ENCODE results near the gene PRODH2.
"Not testable (repeated sequence)": the region's sequence is repeated elsewhere in the genome, so short reads cannot be mapped to it uniquely, and the experiment has no call there.

The PRODH2 gene

DNA sequence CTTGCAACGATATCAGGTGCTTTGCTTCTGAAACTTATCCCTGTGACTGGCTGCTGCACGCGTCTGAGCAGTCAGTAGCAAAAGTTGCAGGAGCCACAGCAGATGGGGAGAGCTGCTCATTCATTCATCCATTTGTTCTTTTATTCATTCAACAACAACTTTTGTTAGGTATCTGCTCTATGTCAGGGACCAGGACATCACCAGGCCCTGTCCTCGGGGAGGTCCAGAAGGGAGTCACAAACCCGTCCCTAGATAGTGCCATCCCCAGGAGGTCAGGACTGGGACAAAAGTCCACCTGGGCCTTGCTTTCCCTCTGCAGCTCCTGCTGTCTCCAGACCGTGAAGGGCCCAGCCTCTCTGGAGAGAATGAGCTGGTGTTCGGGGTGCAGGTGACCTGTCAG is 34.7 kb downstream of the PRODH2 start:
- DNase-seq, result no peak

DNA sequence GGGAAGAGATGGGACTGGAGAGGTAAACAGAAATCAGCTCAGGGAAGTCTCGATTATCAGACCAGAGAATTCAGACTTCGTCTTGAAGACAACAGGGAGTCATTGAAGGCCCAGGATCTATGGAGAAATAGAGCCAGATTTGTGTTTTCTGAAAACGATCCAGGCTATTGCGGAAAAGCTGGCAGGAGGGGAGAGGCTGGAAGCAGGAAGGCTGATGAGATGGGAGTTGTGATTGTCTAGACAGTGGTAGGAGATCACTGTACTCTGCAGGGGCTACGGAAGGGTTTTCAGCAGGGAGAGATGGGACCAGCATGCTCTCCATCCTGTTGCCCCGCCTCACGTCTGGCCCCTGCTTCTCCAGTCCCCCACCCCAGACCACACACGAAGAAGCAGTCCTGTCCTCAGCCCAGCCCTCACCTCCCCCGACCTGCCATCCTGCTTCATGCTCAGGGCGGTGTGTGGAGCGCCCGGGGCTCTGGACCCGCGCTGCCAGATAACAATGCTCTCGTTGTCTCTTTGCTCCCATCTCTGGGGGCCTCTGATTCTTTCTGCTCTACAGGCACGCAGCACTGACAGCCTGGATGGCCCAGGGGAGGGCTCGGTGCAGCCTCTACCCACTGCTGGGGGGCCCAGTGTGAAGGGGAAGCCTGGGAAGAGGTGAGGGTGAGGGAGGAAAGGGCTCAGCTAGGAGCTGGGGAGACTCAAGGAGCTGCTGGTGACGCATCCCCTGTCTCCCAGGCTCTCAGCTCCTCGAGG is 35.4 kb downstream of the PRODH2 start:
- DNase-seq, result no peak

DNA sequence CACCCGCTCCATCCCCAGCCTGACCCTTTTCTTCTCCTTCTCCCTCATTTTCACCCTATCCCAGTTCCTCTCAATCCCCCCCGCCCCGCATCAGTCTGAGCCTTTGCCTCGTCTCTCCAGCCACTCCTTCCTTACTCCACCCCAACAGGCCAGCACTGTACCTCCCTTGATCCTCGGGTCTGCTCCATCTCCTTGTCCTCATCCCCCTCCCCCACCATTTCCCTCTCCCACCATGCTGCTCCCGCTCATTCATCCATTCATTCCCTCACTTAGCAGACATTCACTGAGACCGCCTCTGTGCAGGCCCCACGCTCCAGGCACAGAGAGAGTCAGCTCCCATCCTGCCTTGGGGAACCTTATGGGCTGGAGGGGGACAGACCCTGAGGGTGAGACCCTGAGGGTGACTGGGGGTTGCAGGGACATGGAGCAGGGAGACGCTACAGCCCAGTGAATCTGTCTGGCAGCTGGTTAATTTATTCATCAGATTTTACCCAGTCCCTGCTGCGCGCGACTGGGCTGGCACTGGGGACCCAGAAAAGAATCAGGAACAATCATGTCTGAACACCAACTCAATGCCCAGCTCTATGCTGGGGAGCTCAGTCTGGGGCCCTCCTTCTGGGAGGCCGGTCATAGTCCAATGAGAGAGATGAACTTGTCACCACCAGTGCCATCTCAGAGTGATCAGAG is 36.4 kb downstream of the PRODH2 start:
- no peak for DNase-seq

GRCh38 chr19:35775298-35776101 is 37.1 kb downstream of the PRODH2 start, which contains the start of gene ARHGAP33:
Gene ARHGAP33, plus strand, starts transcription at chr19:35775564. Its CDS starts 95 bp downstream, at chr19:35775659.
- DNase-seq, result peak; percentile 97

DNA sequence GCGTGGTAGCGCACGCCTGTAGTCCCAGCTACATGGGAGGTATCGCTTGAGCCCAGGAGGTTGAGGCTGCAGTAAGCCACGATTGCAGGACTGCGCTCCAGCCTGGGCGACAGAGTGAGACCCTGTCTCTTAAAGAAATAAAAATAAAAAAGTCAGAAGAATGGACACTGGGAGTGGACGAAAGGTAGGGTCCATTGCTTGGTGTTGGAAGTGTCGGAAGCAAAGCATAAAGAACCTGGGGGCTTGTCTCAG is 37.7 kb downstream of the PRODH2 start:
- DNase-seq, result no peak

- DNase-seq, result no peak
Measured at GRCh38 chr19:35774274-35775045, 38.2 kb downstream of the PRODH2 start.

DNA sequence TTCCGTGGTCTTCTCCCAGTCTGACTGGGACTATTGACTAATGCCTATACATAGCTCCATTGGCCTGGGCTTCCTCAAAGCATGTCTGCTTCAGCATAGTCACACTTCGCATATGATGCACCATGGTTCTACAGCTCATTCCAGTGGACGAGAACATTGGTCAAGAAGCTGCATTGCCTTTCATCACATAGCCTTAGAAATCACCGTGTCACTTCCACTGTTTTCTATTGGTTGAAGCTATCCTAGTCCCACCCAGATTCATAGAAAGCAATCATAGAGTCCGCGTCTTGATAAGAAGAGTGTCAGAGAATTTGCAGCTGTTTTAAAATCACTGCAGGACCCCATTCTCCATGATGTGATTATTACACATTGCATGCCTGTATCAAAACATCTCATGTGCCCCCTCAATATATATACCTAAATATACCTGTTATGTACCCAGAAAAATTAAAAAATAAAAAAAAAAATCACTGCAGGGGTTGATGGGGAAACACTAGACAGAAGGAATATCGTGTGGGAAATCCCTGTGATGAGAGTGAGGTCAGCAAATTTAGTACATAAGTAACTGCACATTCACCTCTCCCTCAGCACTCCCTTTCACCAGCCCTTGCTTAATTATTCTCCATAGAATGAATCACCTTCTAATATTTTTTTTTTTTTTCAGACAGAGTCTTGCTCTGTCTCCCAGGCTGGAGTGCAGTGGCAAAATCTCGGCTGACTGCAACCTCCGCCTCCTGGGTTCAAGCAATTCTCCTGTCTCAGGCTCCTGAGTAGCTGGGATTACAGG is 39.4 kb downstream of the PRODH2 start:
- no peak for DNase-seq

DNA sequence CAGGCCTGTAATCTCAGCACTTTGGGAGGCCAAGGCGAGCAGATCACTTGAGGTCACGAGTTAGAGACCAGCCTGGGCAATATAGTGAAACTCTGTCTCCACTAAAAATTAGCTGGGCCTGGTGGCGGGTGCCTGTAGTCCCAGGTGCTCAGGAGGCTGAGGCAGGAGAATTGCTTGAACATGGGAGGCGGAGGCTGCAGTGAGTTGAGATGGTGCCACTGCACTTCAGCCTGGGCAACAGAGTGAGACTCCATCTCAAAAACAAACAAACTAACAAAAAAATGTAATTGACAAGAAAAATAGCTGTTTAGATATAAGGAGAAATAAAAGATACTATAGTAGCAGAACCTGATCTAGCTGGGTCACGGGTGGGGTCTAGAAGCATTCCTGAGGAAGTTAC is 40.3 kb downstream of the PRODH2 start:
- DNase-seq, result not testable (repeated sequence)

DNA sequence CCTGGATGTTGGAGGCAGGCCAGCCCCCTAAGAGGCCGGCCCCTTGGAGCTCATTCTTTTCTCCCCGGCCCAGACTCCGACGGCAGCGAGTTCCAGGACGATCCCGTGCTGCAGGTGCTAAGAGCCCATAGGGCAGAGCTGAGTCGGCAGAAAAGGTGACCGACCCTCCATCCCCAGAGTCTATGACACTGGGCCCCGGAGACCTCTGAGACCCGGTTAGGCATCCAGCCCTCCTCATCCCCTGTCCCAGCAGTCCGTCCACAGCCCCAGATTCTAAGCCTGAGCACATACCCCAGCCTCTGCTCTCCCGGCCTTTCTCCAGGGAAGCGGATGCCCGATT is 44.6 kb downstream of the PRODH2 start:
- DNase-seq, result no peak

GRCh38 chr19:35767288-35768081 is 45.2 kb downstream of the PRODH2 start:
- DNase-seq, result no peak

GRCh38 chr19:35766571-35767104 is 46.0 kb downstream of the PRODH2 start:
- DNase-seq, result no peak

GRCh38 chr19:35764432-35765315 is 48.0 kb downstream of the PRODH2 start:
- no peak for DNase-seq

DNA sequence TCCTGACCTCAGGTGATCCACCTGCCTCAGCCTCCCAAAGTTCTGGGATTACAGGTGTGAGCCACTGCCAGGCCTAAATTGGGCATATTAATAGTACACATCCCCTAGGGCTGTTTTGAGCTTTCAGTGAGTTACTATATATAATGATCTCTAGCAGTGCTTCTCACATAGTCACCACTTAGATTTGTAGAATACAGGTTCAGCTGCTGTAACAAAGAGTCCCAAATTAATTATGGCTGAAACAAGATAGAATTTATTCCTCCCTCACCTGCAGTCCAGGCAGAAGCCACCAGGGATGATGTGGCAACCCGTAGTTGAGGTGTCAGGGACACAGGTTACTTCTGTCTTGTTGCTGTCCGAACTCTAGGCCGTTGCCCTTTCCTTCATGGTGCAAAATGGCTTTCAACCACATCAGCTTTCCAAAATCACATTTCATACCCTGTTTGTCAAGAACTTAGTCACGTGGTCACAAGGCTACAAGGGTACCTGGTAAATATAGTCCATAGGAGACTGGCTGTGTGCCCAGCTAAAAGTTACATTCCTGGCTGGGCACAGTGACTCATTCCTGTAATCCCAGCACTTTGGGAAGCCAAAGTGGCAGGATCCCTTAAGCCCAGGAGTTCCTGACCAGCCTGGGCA is 51.8 kb downstream of the PRODH2 start:
- DNase-seq, result no peak

- DNase-seq, result no peak
Measured at GRCh38 chr19:35759697-35760096, 52.9 kb downstream of the PRODH2 start.

DNA sequence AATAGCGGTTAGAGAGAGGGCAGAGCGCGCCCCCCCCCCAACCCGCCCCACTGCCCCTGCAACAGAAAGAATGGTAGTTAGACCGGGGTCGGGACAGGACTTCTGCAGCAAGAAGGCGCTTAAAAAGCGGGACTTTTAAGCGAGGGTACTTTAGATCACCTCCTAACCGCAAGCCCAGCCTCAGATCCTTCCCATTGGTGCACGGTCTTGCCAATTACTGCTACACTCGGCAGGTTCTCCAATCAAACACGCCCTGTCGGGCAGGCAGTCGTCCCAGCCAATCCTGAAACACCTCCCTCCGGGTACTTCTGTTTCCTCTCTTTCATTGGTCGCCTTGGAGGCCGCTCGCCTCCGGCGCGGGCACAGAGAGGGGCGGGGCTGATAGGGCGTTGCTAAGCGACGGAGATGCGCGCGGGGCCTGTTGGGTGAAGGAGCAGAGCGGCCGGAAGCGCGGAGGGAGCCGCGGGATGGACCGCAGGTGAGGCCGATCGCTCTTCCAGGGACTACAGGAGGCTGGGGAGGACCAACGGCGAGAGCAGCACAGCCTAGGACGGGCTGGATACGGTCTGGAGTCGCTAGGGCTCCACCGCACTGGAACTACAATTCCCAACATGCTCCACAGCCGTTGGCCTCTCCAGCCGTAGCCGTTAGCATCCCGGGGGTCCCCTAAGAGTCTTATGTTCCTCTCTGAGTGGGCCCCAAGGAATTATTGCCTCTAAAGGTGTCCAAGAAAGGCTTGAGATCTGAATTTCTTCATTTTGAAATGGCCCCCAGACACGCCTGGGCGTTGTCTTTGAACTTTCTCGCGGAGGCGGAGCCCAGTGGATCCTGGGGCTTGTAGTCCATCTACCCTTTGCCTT is 54.7 kb downstream of the PRODH2 start, which contains the start of gene PROSER3:
TSS of gene PROSER3 (plus strand) at position 428 of the 860 bp plus-strand sequence. CDS start at position 468, 40 bp downstream.
- DNase-seq, result peak; percentile 100

DNA sequence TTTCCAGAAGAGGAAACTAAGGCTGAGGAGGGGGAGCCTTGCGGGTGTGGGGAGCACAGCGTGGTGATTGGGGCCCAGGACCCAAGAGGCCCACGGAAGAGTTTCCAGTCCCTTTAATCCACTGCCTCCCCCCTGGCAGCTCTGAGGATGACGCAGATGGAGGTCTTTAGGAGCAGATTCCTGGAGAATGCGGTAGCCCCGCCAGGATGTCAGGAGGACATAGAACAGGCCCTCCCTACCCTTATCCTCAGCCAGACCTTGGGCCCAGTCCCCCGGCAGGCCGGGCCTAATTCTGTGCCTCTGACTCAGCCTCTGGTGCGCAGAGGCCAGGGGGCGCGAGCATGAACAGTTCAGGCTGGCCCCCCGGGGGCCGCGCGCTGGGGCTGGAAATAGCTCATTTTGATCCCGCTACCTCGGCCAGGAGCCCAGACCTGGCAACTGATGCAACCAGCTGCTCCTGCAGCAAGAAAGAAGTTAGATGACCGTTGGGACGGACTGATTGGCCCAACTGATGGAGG is 55.4 kb downstream of the PRODH2 start:
- DNase-seq, result peak; percentile 92

- DNase-seq, result peak; percentile 64
Measured at GRCh38 chr19:35756377-35757230, 56.0 kb downstream of the PRODH2 start, which contains the start of gene HSPB6. Gene HSPB6, minus strand, starts transcription at chr19:35757029. Its CDS starts 21 bp downstream, at chr19:35757008.
